Effector memory CD8-positive, alpha-beta T cell (primary cell): ENCODE data around the gene SNRNP200.

Experiments used
- ATAC-seq: fragments of 150-1000 bp; cut with Tn5 transposase; replicated peaks from 2 replicates; pipeline ENCODE4 v1.10.0; 2021; ENCODE audit warnings: mild to moderate bottlenecking, moderate library complexity
- DNase-seq, 3 experiments: peaks; one replicate each; pipeline ENCODE4 v3.0.0; 2021
- H3K27ac Mint-ChIP-seq, 2 donors: one replicate each; pipeline ENCODE4 v1.8.0; 2022; ENCODE audit warnings: mild to moderate bottlenecking in 2 of 2, mixed read lengths in 2 of 2, moderate library complexity in 2 of 2
- H3K27me3 Mint-ChIP-seq, 2 donors: one replicate each; pipeline ENCODE4 v1.8.0; 2022; ENCODE audit warnings: mixed read lengths in 2 of 2
- H3K36me3 Mint-ChIP-seq: one replicate; pipeline ENCODE4 v1.8.0; 2022; ENCODE audit warnings: mild to moderate bottlenecking, moderate library complexity, mixed read lengths; ENCODE audit not compliant: insufficient read depth
- H3K4me1 Mint-ChIP-seq, 2 donors: one replicate each; pipeline ENCODE4 v1.8.0; 2022; ENCODE audit warnings: low read depth in 2 of 2, mixed read lengths in 2 of 2
- H3K4me3 Mint-ChIP-seq, 2 donors: one replicate each; pipeline ENCODE4 v1.8.0; 2022; ENCODE audit warnings: mild to moderate bottlenecking in 2 of 2, mixed read lengths in 2 of 2, moderate library complexity in 2 of 2
- H3K9me3 Mint-ChIP-seq, 2 donors: one replicate each; pipeline ENCODE4 v1.8.0; 2022; ENCODE audit warnings: mixed read lengths in 2 of 2
- total RNA-seq, 9 experiments: gene quantifications; one replicate each; lab custom pipeline; 2026; lab: John Stamatoyannopoulos, UW

The SNRNP200 gene
- 363 to 706 (median 456) reads per million in 9 experiments for total RNA-seq

DNA sequence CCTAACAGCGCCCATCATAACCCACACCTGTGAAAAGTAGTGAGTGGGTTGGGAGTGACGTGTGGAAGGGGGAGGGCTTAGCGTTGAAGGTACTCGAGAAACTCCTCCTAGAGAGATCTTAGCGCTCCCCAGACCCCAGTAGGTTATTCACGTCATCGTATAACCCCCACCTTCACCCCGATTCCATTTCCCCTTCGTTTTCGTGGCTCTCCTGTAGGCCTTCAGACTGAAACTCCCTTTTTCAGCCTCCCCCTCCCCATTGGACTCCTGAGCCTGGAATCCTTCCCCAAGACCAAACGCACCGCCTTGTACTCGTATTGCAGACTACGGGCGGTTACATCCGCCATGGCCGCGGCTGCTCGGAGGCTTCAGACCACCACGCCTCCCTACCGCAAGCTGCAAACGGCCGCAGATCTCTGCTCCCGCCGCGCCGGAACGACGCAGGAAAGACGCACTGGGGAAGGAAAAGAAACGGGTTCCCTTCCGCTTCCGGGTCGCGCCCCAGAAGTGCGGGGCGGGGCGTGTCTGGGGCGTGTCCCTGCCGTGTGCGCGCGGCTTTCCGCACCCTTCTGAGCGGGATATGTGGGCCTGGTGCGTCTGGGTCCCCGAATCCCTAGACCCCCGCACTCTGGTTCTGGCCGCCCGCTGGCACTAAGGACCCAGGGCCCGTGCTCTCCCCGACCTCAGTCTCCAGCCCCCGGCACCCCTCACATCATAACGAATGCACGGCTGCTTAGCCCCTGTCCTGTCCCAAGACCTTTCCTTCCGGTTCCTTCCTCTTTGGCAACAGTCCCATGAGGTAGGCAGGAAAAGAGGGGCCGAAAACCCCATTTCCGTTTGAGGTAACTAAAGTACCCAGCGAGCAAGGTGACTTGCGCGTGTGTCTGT, at the start of gene SNRNP200:
Gene SNRNP200 (minus strand): TSS at position 456 of the 888 bp plus-strand sequence. CDS start 109 bp downstream, at position 347.
- Mint-ChIP-seq H3K4me1 (peaks cover 44 to 55% of the 10 kb centered on the region in 2 donors), H3K27ac (peak within 1 kb of the TSS; percentile 99), H3K4me3 (peak within 1 kb of the TSS; percentile 96 to 99), H3K27me3 (no peaks in the 10 kb centered on the region), H3K36me3 (peaks cover 62% of the 10 kb centered on the region), H3K9me3 (no peaks in the 10 kb centered on the region)
- DNase-seq (peak; percentile 89 to 90 (median 89)), ATAC-seq (peak; percentile 84)

DNA sequence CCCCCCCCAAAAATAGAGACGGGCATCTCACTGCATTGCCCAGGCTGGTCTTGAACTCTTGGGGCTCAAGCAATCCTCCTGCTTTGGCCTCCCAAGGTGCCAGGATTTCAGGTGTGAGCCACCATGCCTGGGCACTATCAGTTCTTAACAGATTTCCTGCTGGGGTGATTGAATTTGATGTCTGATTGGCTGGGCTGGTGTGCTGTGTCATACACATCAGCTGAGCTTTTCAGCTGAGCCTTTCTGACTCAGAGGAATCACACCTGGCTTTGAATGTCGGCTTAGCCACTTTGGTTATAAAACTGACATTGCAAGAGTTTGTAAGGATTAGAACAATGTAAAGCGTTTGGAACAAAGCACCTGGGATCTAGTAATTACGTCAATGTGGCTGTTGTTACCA, 49.1 kb upstream of the SNRNP200 start:
- H3K4me1 Mint-ChIP-seq: peaks cover 3 to 4% of the 10 kb centered on the region in 2 donors
- DNase-seq: no peak
- H3K4me3 Mint-ChIP-seq: no peak overlapping the region
- H3K9me3 Mint-ChIP-seq: no peaks in the 10 kb centered on the region
- H3K36me3 Mint-ChIP-seq: no peaks in the 10 kb centered on the region
- H3K27ac Mint-ChIP-seq: no peak overlapping the region
- ATAC-seq: no peak
- H3K27me3 Mint-ChIP-seq: no peaks in the 10 kb centered on the region

DNA sequence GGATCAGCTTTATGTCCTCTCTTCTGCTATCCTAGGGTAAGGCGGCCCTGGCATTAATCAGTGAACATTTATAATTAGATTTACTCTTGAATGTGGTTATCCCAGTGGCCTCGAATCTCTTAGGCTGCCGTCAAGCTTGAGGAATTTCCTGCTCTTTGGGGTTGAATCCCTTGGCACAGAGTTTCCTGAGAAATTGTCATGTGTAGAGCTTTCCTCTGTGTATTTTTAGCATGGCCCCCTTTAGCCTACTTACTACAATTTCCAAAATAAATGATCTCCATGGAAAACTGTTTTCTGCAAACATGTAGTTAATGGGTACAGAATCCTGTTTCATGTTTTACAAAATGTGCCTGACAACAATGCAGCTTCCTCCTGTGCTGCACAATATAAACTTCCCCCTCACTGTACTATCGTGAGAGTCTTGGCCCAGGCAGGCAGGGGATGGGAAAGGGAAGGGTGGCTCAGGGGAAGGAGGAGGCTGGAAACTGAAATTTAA, 48.3 kb upstream of the SNRNP200 start:
- no peak overlapping the region for H3K4me3 Mint-ChIP-seq
- no peak overlapping the region for H3K27ac Mint-ChIP-seq
- no peaks in the 10 kb centered on the region for H3K4me1 Mint-ChIP-seq
- DNase-seq (no peak), ATAC-seq (no peak)
- no peaks in the 10 kb centered on the region for H3K9me3 Mint-ChIP-seq
- peaks cover 2% of the 10 kb centered on the region for H3K36me3 Mint-ChIP-seq
- no peaks in the 10 kb centered on the region for H3K27me3 Mint-ChIP-seq

DNA sequence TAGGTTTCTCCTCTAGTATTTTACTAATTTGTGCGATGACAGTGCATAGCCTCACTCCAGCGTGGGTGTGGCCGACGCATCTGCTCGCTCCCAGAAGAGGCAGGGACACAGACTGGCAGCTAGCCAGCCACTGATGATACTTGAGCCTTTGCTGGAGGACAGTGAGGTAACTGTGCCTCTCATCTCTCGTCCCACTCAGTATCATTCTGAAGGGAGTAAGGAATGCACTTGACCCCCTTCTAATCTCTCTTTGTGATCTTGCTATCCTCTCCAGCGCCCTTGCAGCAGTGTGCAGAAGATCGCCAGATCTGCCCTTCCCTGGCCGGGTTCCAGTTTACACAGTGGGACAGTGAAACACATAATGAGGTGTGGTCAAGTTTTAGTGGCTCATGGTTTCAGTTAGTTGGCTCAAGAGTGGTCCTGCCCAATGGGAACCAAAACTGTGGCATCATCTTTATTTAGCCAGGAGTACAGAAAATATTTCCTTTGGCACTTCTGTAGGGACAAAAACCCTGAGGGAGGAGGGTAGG, 47.8 kb upstream of the SNRNP200 start:
- H3K36me3 Mint-ChIP-seq: peaks cover 4% of the 10 kb centered on the region
- H3K4me1 Mint-ChIP-seq: no peaks in the 10 kb centered on the region
- no peak for ATAC-seq
- no peak overlapping the region for H3K4me3 Mint-ChIP-seq
- no peaks in the 10 kb centered on the region for H3K9me3 Mint-ChIP-seq
- no peak for DNase-seq
- no peaks in the 10 kb centered on the region for H3K27me3 Mint-ChIP-seq
- no peak overlapping the region for H3K27ac Mint-ChIP-seq

DNA sequence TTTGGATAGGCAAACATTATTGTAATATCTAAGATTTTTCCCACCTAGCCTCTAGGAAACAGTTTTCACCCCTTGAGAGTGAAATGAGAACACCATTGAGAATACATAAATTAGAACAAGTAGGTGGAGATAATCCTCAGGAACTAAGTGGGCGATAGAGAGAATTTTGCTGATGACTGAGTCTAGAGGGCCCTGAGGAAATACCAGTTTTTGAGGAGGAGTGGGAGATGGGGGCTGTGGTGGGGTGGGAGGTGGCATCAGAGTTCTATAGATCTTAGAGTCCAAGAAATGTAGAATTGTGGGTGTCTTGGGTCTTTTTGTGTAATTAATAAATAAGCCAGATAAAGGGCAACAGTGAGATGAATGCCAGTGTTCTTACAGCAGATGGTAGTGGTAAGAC, 42.0 kb upstream of the SNRNP200 start:
- Mint-ChIP-seq H3K27ac (peak overlapping the region in 1 of 2 donors; percentile 13), H3K4me1 (peaks cover 30 to 34% of the 10 kb centered on the region in 2 donors), H3K9me3 (no peaks in the 10 kb centered on the region), H3K36me3 (peaks cover 10% of the 10 kb centered on the region), H3K4me3 (no peak overlapping the region), H3K27me3 (no peaks in the 10 kb centered on the region)
- DNase-seq (no peak), ATAC-seq (no peak)

DNA sequence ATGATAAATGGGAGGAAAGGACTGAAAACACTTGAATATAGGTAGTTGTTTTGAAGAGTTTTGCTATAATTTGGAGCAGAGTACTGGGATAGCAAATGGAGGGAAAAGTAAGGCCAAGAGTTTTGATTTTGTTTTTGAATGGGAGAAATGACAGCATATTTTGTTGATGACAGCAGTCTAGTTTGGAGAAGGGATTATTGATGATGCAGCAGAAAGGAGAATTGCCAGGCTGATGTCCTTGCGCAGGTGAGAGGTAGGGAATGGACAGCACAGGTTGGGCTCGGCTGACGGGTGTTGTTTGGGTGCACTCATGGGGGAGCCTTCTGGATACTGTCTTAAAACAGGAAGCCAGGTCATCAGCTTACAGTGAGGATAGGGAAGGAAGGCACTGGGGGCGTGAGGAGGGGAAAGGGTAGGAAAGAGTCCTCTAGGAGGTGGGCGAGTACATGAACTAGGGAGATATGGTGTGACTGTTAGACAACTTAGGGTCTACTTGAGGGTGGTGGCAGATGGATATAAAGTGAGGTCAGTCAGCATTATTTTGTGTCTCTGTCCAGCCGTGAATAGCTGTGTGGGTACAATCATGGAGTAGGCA, 40.6 kb upstream of the SNRNP200 start:
- ATAC-seq (no peak), DNase-seq (no peak)
- peak overlapping the region; percentile 92 to 95 for H3K27ac Mint-ChIP-seq
- H3K27me3 Mint-ChIP-seq: no peaks in the 10 kb centered on the region
- H3K9me3 Mint-ChIP-seq: no peaks in the 10 kb centered on the region
- peaks cover 10% of the 10 kb centered on the region for H3K36me3 Mint-ChIP-seq
- peaks cover 44 to 48% of the 10 kb centered on the region in 2 donors for H3K4me1 Mint-ChIP-seq
- H3K4me3 Mint-ChIP-seq: no peak overlapping the region

DNA sequence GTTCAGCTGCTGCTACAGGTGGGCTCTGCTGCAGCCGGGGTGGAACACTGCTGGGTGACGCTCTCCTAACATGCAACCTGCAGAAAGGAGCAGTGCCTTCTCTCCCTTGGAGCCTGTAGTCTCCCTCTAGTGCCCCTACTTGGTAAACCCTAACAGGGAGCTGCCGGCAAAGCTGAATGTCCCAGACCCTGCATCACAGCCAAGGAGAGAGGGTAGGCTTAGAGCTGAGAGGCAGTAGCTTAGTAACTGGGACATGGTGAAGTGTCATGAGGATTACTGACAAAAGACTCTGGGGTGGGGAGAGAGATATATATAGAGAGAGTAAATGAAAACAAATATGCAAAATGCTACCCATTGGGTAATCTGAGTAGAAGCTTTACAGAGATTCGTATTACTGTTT, 40.1 kb upstream of the SNRNP200 start:
- no peaks in the 10 kb centered on the region for H3K9me3 Mint-ChIP-seq
- peak; percentile 10 for ATAC-seq
- H3K4me3 Mint-ChIP-seq: peak overlapping the region; percentile 7 to 40
- no peaks in the 10 kb centered on the region for H3K27me3 Mint-ChIP-seq
- H3K4me1 Mint-ChIP-seq: peaks cover 44 to 52% of the 10 kb centered on the region in 2 donors
- peaks cover 10% of the 10 kb centered on the region for H3K36me3 Mint-ChIP-seq
- H3K27ac Mint-ChIP-seq: peak overlapping the region; percentile 92 to 95
- peak in 1 of 3 experiments; percentile 9 for DNase-seq

DNA sequence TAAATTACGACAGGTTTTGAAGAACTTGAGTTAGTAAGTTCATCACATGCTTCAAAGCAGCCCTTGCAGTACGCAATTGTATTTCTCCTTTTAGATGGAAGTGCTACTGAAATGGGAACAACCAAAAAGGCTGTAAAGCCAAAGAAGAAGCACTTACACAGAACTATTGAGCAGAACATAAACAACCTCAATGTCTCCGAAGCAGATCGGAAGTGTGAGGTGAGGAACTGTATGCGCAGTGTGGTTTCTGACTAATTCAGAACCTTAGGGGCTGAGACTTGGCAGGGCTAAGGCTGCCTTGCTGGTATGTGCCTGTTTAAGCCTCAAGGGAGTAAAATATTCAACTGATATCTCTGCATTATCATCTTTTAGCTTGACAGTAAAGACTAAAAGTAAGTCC, 38.7 kb upstream of the SNRNP200 start:
- H3K27ac Mint-ChIP-seq: peak overlapping the region; percentile 92 to 95
- peaks cover 46 to 63% of the 10 kb centered on the region in 2 donors for H3K4me1 Mint-ChIP-seq
- peaks cover 10% of the 10 kb centered on the region for H3K36me3 Mint-ChIP-seq
- H3K27me3 Mint-ChIP-seq: no peaks in the 10 kb centered on the region
- DNase-seq (peak; percentile 53 to 66 (median 55)), ATAC-seq (peak; percentile 87)
- peak overlapping the region; percentile 65 to 70 for H3K4me3 Mint-ChIP-seq
- no peaks in the 10 kb centered on the region for H3K9me3 Mint-ChIP-seq

DNA sequence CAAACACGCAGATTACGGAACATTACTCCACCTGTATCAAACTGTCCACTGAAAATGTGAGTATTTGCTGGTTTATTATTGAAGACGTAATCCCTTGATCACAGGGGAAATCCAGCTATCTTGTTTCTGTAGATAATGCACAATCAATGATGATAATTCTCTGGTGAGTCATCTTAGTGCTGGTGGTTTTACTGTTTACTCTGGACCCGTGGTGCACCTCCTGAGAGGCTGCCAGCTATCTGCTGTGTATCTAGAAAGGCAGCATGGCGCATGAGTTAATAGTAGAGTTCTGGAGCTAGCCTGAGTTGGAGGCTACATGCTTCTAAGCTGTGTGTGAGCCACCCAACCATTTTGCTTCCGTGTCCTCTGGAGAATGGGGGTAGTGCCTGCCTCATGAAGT, 36.7 kb upstream of the SNRNP200 start:
- DNase-seq (peak; percentile 39 to 46 (median 43)), ATAC-seq (peak; percentile 76)
- Mint-ChIP-seq H3K27me3 (no peaks in the 10 kb centered on the region), H3K9me3 (no peaks in the 10 kb centered on the region), H3K36me3 (peaks cover 5% of the 10 kb centered on the region), H3K27ac (peak overlapping the region; percentile 92 to 95), H3K4me3 (peak overlapping the region; percentile 65 to 70), H3K4me1 (peaks cover 50 to 71% of the 10 kb centered on the region in 2 donors)

DNA sequence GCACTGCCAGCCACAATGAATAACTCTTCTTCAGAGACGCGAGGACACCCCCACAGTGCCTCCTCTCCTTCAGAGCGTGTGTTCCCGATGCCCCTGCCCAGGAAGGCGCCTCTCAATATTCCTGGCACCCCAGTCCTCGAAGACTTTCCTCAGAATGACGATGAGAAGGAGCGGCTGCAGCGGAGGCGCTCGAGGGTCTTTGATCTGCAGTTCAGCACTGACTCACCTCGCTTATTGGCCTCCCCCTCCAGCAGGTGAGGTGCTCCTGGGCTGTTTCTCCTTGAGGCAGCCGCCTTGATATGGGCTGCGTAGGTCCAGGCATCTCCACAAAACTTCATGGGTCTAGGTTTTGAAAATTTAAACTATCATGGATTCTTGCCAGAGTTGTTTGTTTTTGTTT, 36.3 kb upstream of the SNRNP200 start:
- peak overlapping the region; percentile 92 to 95 for H3K27ac Mint-ChIP-seq
- ATAC-seq (no peak), DNase-seq (no peak)
- no peaks in the 10 kb centered on the region for H3K27me3 Mint-ChIP-seq
- H3K9me3 Mint-ChIP-seq: no peaks in the 10 kb centered on the region
- H3K4me1 Mint-ChIP-seq: peaks cover 48 to 71% of the 10 kb centered on the region in 2 donors
- H3K4me3 Mint-ChIP-seq: peak overlapping the region; percentile 65 to 70
- H3K36me3 Mint-ChIP-seq: peaks cover 5% of the 10 kb centered on the region

DNA sequence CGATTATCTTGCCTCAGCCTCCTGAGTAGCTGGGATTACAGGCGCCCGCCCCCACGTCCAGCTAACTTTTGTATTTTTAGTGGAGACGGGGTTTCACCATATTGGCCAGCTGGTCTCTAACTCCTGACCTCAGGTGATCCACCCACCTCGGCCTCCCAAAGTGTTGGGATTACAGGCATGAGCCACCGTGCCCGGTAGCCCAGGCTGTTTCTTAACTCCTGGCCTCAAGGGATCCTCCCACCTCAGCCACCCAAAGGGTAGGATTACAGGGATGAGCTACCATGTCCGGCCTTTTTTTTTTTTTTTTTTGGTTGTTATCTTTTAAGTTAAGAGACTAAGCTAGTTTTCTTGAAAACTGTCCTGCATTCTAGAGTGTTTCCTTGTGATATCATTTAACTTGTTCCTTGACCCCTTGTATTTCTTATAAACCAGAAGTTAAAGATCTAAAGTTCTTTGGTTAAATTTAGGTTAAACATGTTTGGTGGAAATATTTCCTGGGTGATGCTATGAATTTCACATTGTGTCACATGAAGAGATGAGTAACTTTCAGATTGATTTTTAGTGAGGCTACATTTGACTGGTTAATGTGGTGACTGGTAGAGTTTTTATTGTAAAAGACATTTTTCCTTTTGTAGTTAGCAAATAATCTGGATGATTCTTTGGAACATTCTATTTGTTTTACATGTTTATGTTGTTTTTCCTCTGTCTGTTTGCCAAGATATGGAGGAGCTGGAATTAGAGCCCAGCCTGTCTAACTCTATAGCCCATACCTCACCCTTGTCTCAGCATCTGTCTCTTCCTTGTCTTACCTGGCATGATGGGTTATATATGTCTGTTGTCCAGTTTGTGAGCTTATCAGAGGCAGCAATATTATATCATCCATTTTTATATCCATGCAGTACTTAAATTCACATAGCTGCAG, 35.4 kb upstream of the SNRNP200 start:
- ATAC-seq (no peak), DNase-seq (no peak)
- Mint-ChIP-seq H3K36me3 (peaks cover 5% of the 10 kb centered on the region), H3K27ac (peak overlapping the region; percentile 92 to 95), H3K4me1 (peaks cover 50 to 72% of the 10 kb centered on the region in 2 donors), H3K4me3 (peak overlapping the region; percentile 65 to 70), H3K27me3 (no peaks in the 10 kb centered on the region), H3K9me3 (no peaks in the 10 kb centered on the region)

DNA sequence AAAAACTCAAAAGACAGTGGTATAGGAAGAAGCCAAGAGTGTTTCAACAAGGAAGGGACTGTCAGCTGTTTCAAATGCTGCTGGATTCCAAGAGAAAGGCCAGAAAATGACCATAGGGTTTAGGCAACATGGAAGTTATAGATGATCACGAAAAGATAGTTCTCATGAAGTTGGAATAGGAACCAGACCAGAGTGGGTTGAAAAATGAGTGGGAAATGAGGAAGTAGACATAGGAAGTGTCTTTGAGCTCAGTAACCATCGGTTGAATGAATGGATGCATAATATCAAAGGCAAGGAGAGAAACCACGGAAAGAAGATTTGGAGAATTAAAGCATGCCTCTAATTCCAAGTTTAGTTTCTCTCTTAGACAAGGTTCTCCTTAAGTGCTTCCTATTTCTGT, 31.5 kb upstream of the SNRNP200 start:
- Mint-ChIP-seq H3K9me3 (no peaks in the 10 kb centered on the region), H3K4me3 (peak overlapping the region in 1 of 2 donors; percentile 84), H3K36me3 (no peaks in the 10 kb centered on the region), H3K4me1 (peaks cover 40 to 58% of the 10 kb centered on the region in 2 donors), H3K27ac (no peak overlapping the region), H3K27me3 (no peaks in the 10 kb centered on the region)
- ATAC-seq (no peak), DNase-seq (no peak)
